Left colon (tissue), 2 donors: ENCODE data around the gene C12orf56. TPM values are rescaled to one million over a fixed set of nuclear protein-coding genes. Genes with fewer than 3 reads are reported as not detected.
"Not testable (repeated sequence)": the region's sequence is repeated elsewhere in the genome, so short reads cannot be mapped to it uniquely, and the experiment has no call there.

Source experiments
- ATAC-seq: fragments of 200-7000 bp; cut with Tn5 transposase; one replicate; pipeline ENCODE4 v1.9.1; 2020; ENCODE audit warnings: mild to moderate bottlenecking, moderate library complexity
- DNase-seq, 2 donors: peaks; one replicate each; pipeline ENCODE4 v3.0.0-alpha.2; 2020
- intact Hi-C, 2 donors: fragments of 100-400 bp; cut with DNase I in 1 of 2; cut with micrococcal nuclease in 1 of 2; formaldehyde crosslinking; loops; one replicate each; pipeline versions ENCODE4 v1.11.2 to v1.14.0; 2022; cut with DNase I, micrococcal nuclease
- total RNA-seq, 2 donors: library from RNA; stranded (reverse); fragmentation: NEBNext Ultra II Directional; extraction: Animal tissue kit (Norgen Biotek cat#: 25700); gene quantifications; one replicate each; pipeline ENCODE4 v1.2.1, GENCODE V29; 2021
- donor health status: DM: no; HTN: no; CAD: no.
- donor health status: DM: yes; HTN: yes; CAD: no.

Gene C12orf56
- total RNA-seq, 2 donors from 2014 or later: 0.24 to 1.6 TPM

DNA sequence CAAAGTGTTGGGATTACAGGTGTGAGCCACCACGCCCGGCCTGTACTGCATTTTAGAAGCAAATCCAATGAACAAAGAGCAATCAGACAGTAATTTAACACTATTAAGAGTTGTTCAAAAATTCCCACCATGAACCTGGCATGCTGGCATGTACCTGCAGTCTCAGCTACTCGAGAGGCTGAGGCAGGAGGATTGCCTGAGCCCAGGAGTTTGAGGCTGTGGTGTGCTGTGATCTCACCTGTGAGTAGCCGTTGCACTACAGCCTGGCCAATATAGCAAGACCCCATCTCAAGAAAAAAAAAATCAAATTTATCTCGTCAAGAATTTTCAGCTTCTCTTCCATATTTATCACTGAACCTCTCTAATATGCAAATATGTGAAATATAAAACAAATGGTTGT, 128.7 kb downstream of the C12orf56 start:
- no peak for ATAC-seq
- DNase-seq: no peak
- intact Hi-C loops: no loop called here

DNA sequence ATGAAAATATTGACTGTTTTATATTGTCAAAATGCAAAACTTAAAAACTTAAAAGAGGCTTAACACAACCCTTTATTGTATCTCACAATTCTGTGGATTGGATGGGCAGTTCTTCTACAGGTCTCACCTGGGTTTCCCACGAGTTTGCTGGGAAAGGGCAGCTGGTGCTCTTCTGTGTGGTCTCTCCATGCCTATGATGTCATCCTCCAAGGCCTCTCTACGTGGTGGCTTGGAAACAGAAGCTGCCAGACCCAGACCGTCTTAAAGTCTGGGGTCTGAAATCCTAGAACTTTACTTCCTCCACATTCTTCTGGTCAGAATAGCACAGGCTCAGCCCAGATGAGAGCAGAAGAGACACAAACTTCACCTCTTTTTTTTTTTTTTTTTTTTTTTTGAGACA, 132.0 kb downstream of the C12orf56 start:
- DNase-seq (no peak), ATAC-seq (no peak)
- intact Hi-C loops: loop anchor here (5.0 to 10.0 kb wide), 3 partner anchors 74 to 426 kb away; no protein-coding TSS in a partner anchor

DNA sequence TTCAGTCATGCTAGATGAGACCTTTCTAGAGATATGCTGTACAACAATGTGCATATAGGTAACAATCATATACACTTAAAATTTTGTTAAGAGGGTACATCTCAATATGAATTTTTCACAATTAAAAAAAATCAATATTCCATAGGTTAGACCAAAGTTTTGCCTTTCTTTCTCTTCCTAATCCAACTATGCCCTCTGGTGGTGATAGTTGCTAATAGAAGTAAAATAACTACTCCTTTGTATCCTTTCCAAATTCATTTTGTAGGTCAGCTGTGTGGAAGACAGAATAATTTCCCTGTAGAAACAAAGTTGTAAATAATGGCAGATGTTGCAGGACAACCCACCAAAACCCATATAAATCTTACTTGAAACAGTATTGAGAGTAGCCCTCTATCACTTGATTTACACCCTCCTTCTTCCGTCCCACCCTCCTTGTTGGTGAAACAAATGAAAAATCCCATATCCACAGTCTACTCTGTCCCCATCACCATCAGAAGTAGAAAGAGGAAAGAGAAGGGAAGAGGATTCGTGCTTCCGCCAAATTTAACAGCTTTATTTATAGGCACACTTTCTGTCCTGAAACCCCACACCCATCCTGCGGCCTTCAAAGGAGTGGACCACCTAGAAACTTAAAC, 134.3 kb downstream of the C12orf56 start:
- peak; percentile 47 for ATAC-seq
- DNase-seq: no peak
- intact Hi-C loops: loop anchor here (5.0 to 10.0 kb wide), 3 partner anchors 71 to 424 kb away; no protein-coding TSS in a partner anchor

GRCh38 chr12:64255249-64255648, 135.3 kb downstream of the C12orf56 start:
- DNase-seq (no peak), ATAC-seq (no peak)
- intact Hi-C loops: loop anchor here (5.0 to 10.0 kb wide), 3 partner anchors 70 to 423 kb away; no protein-coding TSS in a partner anchor

DNA sequence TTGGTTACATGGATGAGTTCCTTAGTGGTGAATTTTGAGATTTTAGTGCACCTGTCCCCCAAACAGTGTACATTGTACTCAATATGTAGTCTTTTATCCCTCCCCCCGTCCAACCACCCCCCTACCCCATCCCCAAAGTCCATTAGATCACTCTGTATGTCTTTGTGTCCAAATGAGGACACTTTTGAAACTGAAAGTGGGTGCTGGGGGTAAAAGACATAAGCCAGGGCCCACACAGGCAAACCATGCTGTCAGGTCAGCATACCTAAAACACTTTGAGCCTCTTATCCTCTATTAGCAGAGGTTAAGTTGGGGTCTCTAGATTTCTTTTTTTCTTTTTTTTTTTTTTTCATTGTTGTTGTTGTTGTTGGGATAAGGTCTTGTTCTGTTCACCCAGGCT, 137.2 kb downstream of the C12orf56 start:
- ATAC-seq: no peak
- intact Hi-C loops: loop anchor here in 1 of 2 donors (10.0 kb wide), 1 partner anchor 69 kb away; no protein-coding TSS in a partner anchor

DNA sequence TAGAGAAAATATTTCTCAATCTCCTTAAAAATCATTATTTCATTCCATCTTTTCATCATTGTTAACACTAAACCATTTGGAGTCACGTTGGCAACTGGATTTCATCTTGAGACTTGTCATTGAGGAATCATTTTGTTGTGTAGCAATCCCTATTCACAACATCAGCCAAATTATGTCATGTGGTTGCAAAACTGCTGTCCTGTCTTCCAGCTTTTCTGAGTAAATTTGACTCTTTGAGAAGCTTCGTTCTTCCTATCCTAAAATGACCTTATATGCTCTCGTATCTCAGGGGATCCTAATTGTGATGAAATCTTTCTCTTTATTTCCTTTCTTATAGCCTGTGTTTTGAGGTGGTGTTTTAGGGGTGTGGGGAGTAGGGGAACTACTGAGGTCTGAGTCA, 137.9 kb downstream of the C12orf56 start:
- intact Hi-C loops: loop anchor here in 1 of 2 donors (10.0 kb wide), 1 partner anchor 68 kb away; no protein-coding TSS in a partner anchor
- DNase-seq (no peak), ATAC-seq (no peak)

More for the DNA sequence above, 137.2 kb downstream of the C12orf56 start:
- no peak for DNase-seq

DNA sequence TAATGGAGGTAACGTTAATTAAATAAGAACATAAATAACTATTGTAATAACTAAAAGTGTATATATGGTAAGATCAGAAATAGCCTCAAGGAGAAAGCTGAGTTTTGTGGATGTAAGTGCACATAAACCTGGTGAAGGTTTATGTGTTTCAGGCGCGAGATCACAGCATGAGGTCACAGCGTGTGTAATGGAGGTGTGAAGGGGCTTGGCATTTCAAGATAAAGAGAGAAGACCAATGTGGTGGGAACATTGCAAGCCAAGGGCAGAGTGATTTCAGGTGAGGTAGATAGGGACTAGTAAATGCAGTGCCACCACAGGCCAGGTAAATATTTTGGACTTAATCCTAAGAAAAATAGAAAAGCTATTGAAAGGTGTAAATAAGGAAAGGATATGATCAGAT, 146.7 kb downstream of the C12orf56 start:
- intact Hi-C loops: no loop called here
- DNase-seq (no peak), ATAC-seq (no peak)

GRCh38 chr12:64240781-64241180, 149.8 kb downstream of the C12orf56 start:
- ATAC-seq (no peak), DNase-seq (no peak)
- intact Hi-C loops: no loop called here

GRCh38 chr12:64237382-64237781, 153.2 kb downstream of the C12orf56 start:
- intact Hi-C loops: no loop called here
- DNase-seq (no peak), ATAC-seq (no peak)

DNA sequence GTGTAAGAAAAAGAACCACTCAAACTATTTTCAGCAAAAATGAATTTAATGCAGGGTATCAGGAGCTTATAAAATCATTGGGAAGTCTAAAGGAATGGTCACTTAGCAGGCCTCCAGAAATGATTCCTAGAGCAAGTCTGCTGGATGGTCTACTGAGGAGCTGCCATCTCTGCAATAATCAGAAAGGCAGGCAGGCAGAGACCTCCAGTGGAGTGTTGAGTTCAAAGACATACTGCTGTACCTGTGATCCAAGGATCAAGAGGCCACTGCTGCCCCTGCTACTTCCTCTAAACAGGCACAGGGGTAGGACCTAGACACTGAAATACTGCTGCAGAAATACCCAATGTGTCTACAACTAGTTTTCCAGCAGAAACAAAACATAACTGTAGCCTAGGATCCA, 154.0 kb downstream of the C12orf56 start:
- ATAC-seq: peak; percentile 40

GRCh38 chr12:64232196-64232595, 158.4 kb downstream of the C12orf56 start:
- no peak for DNase-seq
- no peak for ATAC-seq
- intact Hi-C loops: no loop called here

More for the DNA sequence above, 154.0 kb downstream of the C12orf56 start:
- intact Hi-C loops: no loop called here
- DNase-seq: no peak

DNA sequence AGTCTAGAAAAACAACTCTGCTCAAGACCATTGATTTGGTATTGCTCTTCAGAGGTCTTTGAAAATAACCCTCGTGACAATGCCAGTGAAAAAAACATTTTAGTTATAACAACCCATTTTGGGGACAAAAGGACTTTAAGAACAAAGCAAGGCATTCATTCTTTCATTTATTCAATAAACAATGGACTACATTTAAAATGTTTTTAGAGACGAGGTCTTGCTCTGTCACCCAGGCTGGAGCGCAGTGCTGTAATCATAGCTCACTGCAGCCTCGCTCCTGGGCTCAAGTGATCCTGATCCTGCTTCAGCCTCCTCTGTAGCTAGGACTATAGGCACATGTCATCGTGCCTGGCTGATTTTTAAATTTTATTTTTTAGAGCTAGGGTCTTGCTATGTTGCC, 160.8 kb downstream of the C12orf56 start:
- DNase-seq (no peak), ATAC-seq (no peak)
- intact Hi-C loops: no loop called here

DNA sequence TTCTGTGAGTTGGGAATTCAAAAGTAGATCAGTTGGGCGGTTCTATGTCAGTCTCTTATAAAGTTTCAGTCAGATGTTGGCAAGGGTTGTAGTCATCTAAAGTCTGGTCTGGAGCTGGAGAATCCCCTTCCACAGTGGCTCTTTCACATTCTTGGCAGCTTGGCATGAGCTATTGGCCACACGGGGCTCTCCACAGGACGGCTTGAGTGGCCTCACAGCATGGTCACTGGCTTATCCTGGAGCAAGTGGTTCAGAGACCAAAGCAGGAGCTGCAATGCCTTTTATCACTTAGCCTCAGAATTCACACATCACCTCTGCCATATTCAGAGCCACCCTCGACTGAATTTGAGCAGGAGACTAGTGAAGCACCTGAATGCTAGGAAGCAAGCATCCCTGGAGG, 161.3 kb downstream of the C12orf56 start:
- DNase-seq (no peak), ATAC-seq (no peak)
- intact Hi-C loops: no loop called here

- ATAC-seq (no peak), DNase-seq (no peak)
- intact Hi-C loops: no loop called here
Observed at GRCh38 chr12:64225626-64226025, 164.9 kb downstream of the C12orf56 start.

- ATAC-seq (peak; percentile 99), DNase-seq (peak; percentile 93 to 95)
- intact Hi-C loops: no loop called here
Observed at GRCh38 chr12:64222009-64222765, 168.4 kb downstream of the C12orf56 start, which contains the start of gene KICS2. Gene KICS2 (minus strand): TSS chr12:64222296. CDS start chr12:64222237, 59 bp downstream.

- peak; percentile 91 for ATAC-seq
- intact Hi-C loops: no loop called here
- peak; percentile 90 to 95 for DNase-seq
Observed at GRCh38 chr12:64221651-64222008, 168.9 kb downstream of the C12orf56 start.

DNA sequence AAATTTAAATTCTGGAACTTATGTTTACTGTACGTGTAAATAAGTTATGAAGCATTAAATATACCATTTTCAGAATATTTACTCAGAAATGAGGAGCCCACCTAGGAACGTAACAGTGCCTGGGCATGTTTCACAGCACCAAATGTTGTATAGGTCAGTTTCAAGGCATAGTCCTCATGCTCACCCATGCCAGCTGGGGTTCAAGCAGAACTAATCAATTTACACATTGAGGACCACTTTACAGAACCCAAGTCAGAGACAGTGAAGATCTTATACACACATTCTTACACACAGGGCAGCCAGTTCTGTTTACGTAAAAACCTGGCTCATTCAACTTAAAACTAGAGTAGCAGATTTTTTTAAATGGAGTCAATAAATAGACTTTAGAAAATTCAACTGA, 170.5 kb downstream of the C12orf56 start:
- no peak for DNase-seq
- intact Hi-C loops: no loop called here
- no peak for ATAC-seq

GRCh38 chr12:64219145-64219544, 171.4 kb downstream of the C12orf56 start:
- intact Hi-C loops: no loop called here
- DNase-seq (no peak), ATAC-seq (no peak)

- DNase-seq (no peak), ATAC-seq (no peak)
- intact Hi-C loops: no loop called here
Observed at GRCh38 chr12:64218597-64218996, 172.0 kb downstream of the C12orf56 start.

GRCh38 chr12:64217643-64218042, 172.9 kb downstream of the C12orf56 start:
- intact Hi-C loops, ATAC-seq, DNase-seq: not testable (repeated sequence)
